Esophagus muscularis mucosa (tissue), 4 donors: ENCODE measurements around the gene MAML1. TPM values are rescaled to one million over a fixed set of nuclear protein-coding genes. Genes with fewer than 3 reads are reported as not detected.
A peak's percentile ranks its signal among the peaks of the same experiment; 100 is the strongest.

Experiments
- DNase-seq: peaks from one replicate; pipeline ENCODE4 v3.0.0-alpha.2; 2017; ENCODE audit errors: extremely low spot score
- H3K27ac ChIP-seq, 4 donors: fragments of 200-600 bp; sonication (generic); replicated peaks in 1 of 4; 1 replicate in 3 of 4; 2 replicates in 1 of 4; pipeline ENCODE4 v1.5.1; 2016 to 2019; ENCODE audit warnings: mild to moderate bottlenecking in 1 of 4
- H3K27me3 ChIP-seq, 4 donors: fragments of 200-600 bp; sonication (generic); one replicate each; pipeline versions ENCODE4 v1.5.1 to v1.6.0; 2016 to 2019
- H3K36me3 ChIP-seq, 4 donors: fragments of 200-600 bp; sonication (generic); one replicate each; pipeline ENCODE4 v1.5.1; 2016 to 2019
- H3K4me1 ChIP-seq, 4 donors: fragments of 200-600 bp; sonication (generic); one replicate each; pipeline ENCODE4 v1.5.1; 2016 to 2019
- H3K4me3 ChIP-seq, 4 donors: fragments of 200-600 bp; sonication (generic); 1 replicate in 2 of 4; 2 replicates in 2 of 4; pipeline ENCODE4 v1.5.1; 2016 to 2019; ENCODE audit warnings: mild to moderate bottlenecking in 4 of 4, moderate library complexity in 1 of 4
- H3K9me3 ChIP-seq, 4 donors: fragments of 200-600 bp; sonication (generic); 1 replicate in 3 of 4; 2 replicates in 1 of 4; pipeline ENCODE4 v1.5.1; 2016 to 2019
- EP300 ChIP-seq: sonication (generic); formaldehyde crosslinking; IDR thresholded peaks from one replicate; pipeline ENCODE4 v1.6.1; 2017; ENCODE audit warnings: antibody characterized with exemption
- POLR2A ChIP-seq: fragments of 450-650 bp; IDR thresholded peaks from one replicate; pipeline ENCODE4 v1.6.1; 2017; ENCODE audit warnings: antibody characterized with exemption, moderate library complexity, mild to moderate bottlenecking, low read depth
- POLR2AphosphoS5 ChIP-seq, 2 donors: sonication (generic); formaldehyde crosslinking; IDR thresholded peaks; one replicate each; pipeline ENCODE4 v1.6.1; 2017; ENCODE audit warnings: antibody characterized with exemption in 2 of 2
- WGBS: methylation state at CpG from one replicate; pipeline ENCODE4 v1.1.5; 2018; 5-methylcytosine and 5-hydroxymethylcytosine counted together
- intact Hi-C: fragments of 100-400 bp; cut with DNase I; formaldehyde crosslinking; loops from one replicate; pipeline ENCODE4 v1.15.1; 2023
- total RNA-seq, 4 donors: library from RNA; depleted of rRNA; stranded (reverse); fragments of >200 nt; gene quantifications; one replicate each; pipeline versions ENCODE4 v1.1.0 to v1.2.1, GENCODE V29; 2016
- TF ChIP-seq, protein P1 (sequence below), 3 experiments: fragments of 200-600 bp in 2 of 3; fragments of 450-650 bp in 1 of 3; sonication (generic) in 2 of 3; IDR thresholded peaks; one replicate each; pipeline ENCODE4 v1.5.1; 2017 to 2019; ENCODE audit warnings: antibody characterized with exemption in 3 of 3, mild to moderate bottlenecking in 2 of 3, moderate library complexity in 1 of 3

MAML1 gene
- total RNA-seq, 4 donors from 2014 or later = 21.4 to 60.9 (median 36.4) TPM

DNA sequence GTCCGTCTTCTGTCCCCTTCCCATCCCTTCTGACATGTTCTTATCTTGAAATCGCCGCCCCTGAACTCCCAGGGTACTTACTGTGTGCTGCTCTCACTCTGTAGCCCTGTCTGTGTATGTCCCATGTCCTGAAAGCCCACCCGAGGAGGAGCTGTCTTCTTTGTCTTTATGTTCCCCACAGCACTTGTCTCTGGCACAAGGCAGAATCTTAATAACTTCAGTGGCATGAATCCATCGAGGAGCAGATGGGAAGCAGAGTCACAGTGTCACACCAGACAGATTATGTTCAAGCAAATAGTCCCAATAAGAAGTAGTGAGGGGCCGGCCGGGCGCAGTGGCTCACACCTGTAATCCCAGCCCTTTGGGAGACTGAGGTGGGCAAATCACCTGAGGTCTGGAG, 31.4 kb downstream of the MAML1 start:
- Histone ChIP-seq H3K27me3 (no peaks in the 10 kb centered on the region), H3K4me3 (no peak overlapping the region), H3K4me1 (peaks cover 75 to 96% (median 87%) of the 10 kb centered on the region in 4 donors), H3K27ac (peak overlapping the region; percentile 51 to 77 (median 64)), H3K36me3 (peaks cover 11 to 37% (median 30%) of the 10 kb centered on the region in 4 donors), H3K9me3 (no peaks in the 10 kb centered on the region)
- TF ChIP-seq POLR2AphosphoS5 (IDR thresholded peaks at IDR 0.05) (no peak), EP300 (no peak), POLR2A (no peak)
- TF ChIP-seq, protein P1, sequence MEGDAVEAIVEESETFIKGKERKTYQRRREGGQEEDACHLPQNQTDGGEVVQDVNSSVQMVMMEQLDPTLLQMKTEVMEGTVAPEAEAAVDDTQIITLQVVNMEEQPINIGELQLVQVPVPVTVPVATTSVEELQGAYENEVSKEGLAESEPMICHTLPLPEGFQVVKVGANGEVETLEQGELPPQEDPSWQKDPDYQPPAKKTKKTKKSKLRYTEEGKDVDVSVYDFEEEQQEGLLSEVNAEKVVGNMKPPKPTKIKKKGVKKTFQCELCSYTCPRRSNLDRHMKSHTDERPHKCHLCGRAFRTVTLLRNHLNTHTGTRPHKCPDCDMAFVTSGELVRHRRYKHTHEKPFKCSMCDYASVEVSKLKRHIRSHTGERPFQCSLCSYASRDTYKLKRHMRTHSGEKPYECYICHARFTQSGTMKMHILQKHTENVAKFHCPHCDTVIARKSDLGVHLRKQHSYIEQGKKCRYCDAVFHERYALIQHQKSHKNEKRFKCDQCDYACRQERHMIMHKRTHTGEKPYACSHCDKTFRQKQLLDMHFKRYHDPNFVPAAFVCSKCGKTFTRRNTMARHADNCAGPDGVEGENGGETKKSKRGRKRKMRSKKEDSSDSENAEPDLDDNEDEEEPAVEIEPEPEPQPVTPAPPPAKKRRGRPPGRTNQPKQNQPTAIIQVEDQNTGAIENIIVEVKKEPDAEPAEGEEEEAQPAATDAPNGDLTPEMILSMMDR (IDR thresholded peaks at IDR 0.05) = no peak
- 68% methylated on average over 8 of the region's 8 CpGs for WGBS
- DNase-seq = no peak
- intact Hi-C loops = loop anchor here (5.0 to 10.0 kb wide), 2 partner anchors 33 to 141 kb away; partner anchors contain the start of gene TBC1D9B

DNA sequence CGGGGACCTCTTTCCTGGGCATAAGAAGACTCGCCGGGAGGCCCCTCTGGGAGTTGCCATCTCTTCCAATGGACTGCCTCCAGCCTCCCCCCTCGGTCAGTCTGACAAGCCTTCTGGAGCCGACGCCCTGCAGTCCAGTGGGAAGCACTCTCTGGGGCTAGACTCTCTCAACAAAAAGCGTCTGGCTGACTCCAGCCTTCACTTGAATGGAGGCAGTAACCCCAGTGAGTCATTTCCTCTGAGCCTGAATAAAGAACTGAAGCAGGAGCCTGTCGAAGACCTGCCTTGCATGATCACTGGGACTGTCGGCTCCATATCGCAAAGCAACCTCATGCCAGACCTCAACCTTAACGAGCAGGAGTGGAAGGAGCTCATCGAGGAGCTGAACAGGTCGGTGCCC, 32.8 kb downstream of the MAML1 start:
- peaks cover 65 to 84% (median 76%) of the 10 kb centered on the region in 4 donors for H3K4me1 ChIP-seq
- H3K27ac ChIP-seq = peak overlapping the region; percentile 12 to 77 (median 55)
- H3K36me3 ChIP-seq = peaks cover 20 to 51% (median 43%) of the 10 kb centered on the region in 4 donors
- DNase-seq = no peak
- TF ChIP-seq POLR2A = no peak
- TF ChIP-seq, protein P1 (IDR thresholded peaks at IDR 0.05) = no peak
- TF ChIP-seq EP300 = no peak
- no peak for TF ChIP-seq POLR2AphosphoS5 (IDR thresholded peaks at IDR 0.05)
- intact Hi-C loops = loop anchor here (10.0 kb wide), 1 partner anchor 139 kb away; the partner anchor contains the start of gene TBC1D9B
- H3K9me3 ChIP-seq = no peaks in the 10 kb centered on the region
- H3K27me3 ChIP-seq = no peaks in the 10 kb centered on the region
- H3K4me3 ChIP-seq = no peak overlapping the region
- 75% methylated on average over 6 of the region's 13 CpGs for WGBS

DNA sequence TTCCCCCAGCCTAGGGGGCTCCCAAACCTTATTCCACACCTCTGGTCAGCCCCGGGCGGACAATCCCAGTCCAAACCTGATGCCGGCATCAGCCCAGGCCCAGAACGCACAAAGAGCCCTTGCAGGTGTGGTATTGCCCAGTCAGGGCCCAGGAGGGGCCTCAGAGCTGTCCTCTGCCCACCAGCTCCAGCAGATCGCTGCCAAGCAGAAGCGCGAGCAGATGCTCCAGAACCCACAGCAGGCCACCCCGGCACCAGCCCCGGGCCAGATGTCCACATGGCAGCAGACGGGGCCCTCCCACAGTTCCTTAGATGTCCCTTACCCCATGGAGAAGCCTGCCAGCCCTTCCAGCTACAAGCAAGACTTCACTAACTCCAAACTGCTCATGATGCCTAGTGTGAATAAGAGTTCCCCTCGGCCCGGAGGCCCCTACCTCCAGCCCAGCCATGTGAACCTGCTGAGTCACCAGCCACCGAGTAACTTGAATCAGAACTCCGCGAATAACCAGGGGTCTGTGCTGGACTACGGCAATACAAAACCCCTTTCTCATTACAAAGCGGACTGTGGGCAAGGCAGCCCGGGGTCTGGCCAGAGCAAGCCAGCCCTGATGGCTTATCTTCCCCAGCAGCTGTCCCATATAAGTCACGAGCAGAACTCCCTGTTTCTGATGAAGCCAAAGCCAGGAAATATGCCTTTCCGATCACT, 33.6 kb downstream of the MAML1 start:
- TF ChIP-seq, protein P1 (IDR thresholded peaks at IDR 0.05) = no peak
- no peak for TF ChIP-seq POLR2AphosphoS5 (IDR thresholded peaks at IDR 0.05)
- TF ChIP-seq EP300 = no peak
- TF ChIP-seq POLR2A = no peak
- intact Hi-C loops = loop anchor here (10.0 kb wide), 1 partner anchor 139 kb away; the partner anchor contains the start of gene TBC1D9B
- peak overlapping the region; percentile 12 to 66 (median 50) for H3K27ac ChIP-seq
- no peaks in the 10 kb centered on the region for H3K27me3 ChIP-seq
- DNase-seq = no peak
- no peak overlapping the region for H3K4me3 ChIP-seq
- peaks cover 26 to 58% (median 51%) of the 10 kb centered on the region in 4 donors for H3K36me3 ChIP-seq
- WGBS = 89% methylated on average over 10 of the region's 20 CpGs
- no peaks in the 10 kb centered on the region for H3K9me3 ChIP-seq
- H3K4me1 ChIP-seq = peaks cover 64 to 80% (median 72%) of the 10 kb centered on the region in 4 donors

GRCh38 chr5:179766726-179767455, 34.3 kb downstream of the MAML1 start:
- intact Hi-C loops = loop anchor here (10.0 kb wide), 1 partner anchor 138 kb away; the partner anchor contains the start of gene TBC1D9B
- H3K9me3 ChIP-seq = no peaks in the 10 kb centered on the region
- TF ChIP-seq EP300 (no peak), POLR2A (no peak), POLR2AphosphoS5 (IDR thresholded peaks at IDR 0.05) (no peak)
- TF ChIP-seq, protein P1 (IDR thresholded peaks at IDR 0.05) = no peak
- H3K36me3 ChIP-seq = peaks cover 33 to 65% (median 58%) of the 10 kb centered on the region in 4 donors
- no peak overlapping the region for H3K4me3 ChIP-seq
- H3K4me1 ChIP-seq = peaks cover 56 to 73% (median 65%) of the 10 kb centered on the region in 4 donors
- H3K27ac ChIP-seq = peak overlapping the region; percentile 12 to 66 (median 50)
- no peaks in the 10 kb centered on the region for H3K27me3 ChIP-seq
- no peak for DNase-seq
- 67% methylated on average over 12 of the region's 12 CpGs for WGBS
